GM12878 (cell line): ENCODE results near the gene CHL1. TPM values are rescaled to one million over a fixed set of nuclear protein-coding genes. Genes with fewer than 3 reads are reported as not detected.

Experiments
- ATAC-seq: fragments of 200-7000 bp; cut with Tn5 transposase; 3 replicates; pipeline ENCODE4 v1.9.1; 2020; ENCODE audit warnings: mild to moderate bottlenecking, moderate library complexity
- BruUV-seq: library from RNA; stranded (reverse); fragments of 400-500 nt; replicated peaks from 2 replicates; lab custom pipeline; 2021; lab: Mats Ljungman, UMichigan
- CTCF ChIA-PET: fragments of 300-600 bp; sonication (Branson Sonifier 250); formaldehyde crosslinking; extraction: SDS; loops from one replicate; lab custom pipeline; 2021; ENCODE audit warnings: inconsistent platforms; lab: Yijun Ruan, JAX
- POLR2A ChIA-PET: fragments of 350-600 bp; formaldehyde crosslinking; extraction: SDS; loops from one replicate; lab custom pipeline; 2021; ENCODE audit warnings: inconsistent platforms; lab: Charles Lee
- RAD21 ChIA-PET: fragments of 300-600 bp; sonication (Branson Sonifier 250); formaldehyde crosslinking; loops from one replicate; lab custom pipeline; 2023; ENCODE audit warnings: antibody characterized with exemption; ENCODE audit not compliant: unreplicated experiment; lab: Charles Lee
- SMC1A ChIA-PET: fragments of 300-600 bp; sonication (Branson Sonifier 250); formaldehyde crosslinking; loops from one replicate; lab custom pipeline; 2023; ENCODE audit not compliant: unreplicated experiment, uncharacterized antibody; lab: Charles Lee
- DNase-seq: peaks from one replicate; pipeline ENCODE4 v3.0.0-alpha.2; 2011; ENCODE audit warnings: low read depth, low spot score
- FAIRE-seq: peaks from 3 replicates; lab custom pipeline; 2011; peaks lifted over from hg19 to GRCh38; lab: Jason Lieb, UNC
- H2AFZ ChIP-seq: 2 replicates; pipeline ENCODE4 v1.6.0; 2011; ENCODE audit warnings: low read depth, low read length, control low read depth; ENCODE audit not compliant: control insufficient read depth
- H3K27ac ChIP-seq: 2 replicates; pipeline ENCODE4 v1.5.1; 2011; ENCODE audit warnings: control low read depth; ENCODE audit not compliant: control insufficient read depth, insufficient read depth
- H3K27me3 ChIP-seq, 2 experiments: replicated peaks in 1 of 2; 2 replicates each; pipeline versions ENCODE4 v1.6.0 to v1.6.1; 2011; ENCODE audit warnings: low read length in 1 of 2; ENCODE audit not compliant: control insufficient read depth in 2 of 2, insufficient read depth in 2 of 2
- H3K36me3 ChIP-seq, 2 experiments: 2 replicates each; pipeline ENCODE4 v1.5.1; 2011; ENCODE audit warnings: low read length in 1 of 2; ENCODE audit not compliant: control insufficient read depth in 2 of 2, insufficient read depth in 2 of 2
- H3K4me1 ChIP-seq: 2 replicates; pipeline ENCODE4 v1.6.1; 2011; ENCODE audit warnings: mild to moderate bottlenecking, low read length, moderate library complexity, mixed read lengths; ENCODE audit not compliant: control insufficient read depth, insufficient read depth
- H3K4me2 ChIP-seq: 2 replicates; pipeline ENCODE4 v1.6.0; 2011; ENCODE audit warnings: control low read depth; ENCODE audit not compliant: control insufficient read depth, insufficient read depth
- H3K4me3 ChIP-seq: fragments of 200-600 bp; sonication (generic); 2 replicates; pipeline ENCODE4 v1.5.1; 2016
- H3K79me2 ChIP-seq: 2 replicates; pipeline ENCODE4 v1.6.0; 2011; ENCODE audit warnings: low read length; ENCODE audit not compliant: control insufficient read depth, insufficient read depth
- H3K9ac ChIP-seq: 2 replicates; pipeline ENCODE4 v1.8.0; 2011; ENCODE audit warnings: low read length, control low read depth, mixed read lengths; ENCODE audit not compliant: control insufficient read depth, insufficient read depth
- H3K9me3 ChIP-seq: replicated peaks from 3 replicates; pipeline ENCODE4 v1.5.1; 2011; ENCODE audit warnings: mild to moderate bottlenecking, low read length; ENCODE audit not compliant: control insufficient read depth, insufficient read depth
- H4K20me1 ChIP-seq: 2 replicates; pipeline ENCODE4 v1.6.0; 2011; ENCODE audit not compliant: control insufficient read depth, insufficient read depth
- BHLHE40 ChIP-seq, 2 experiments: fragments of 450-650 bp in 1 of 2; IDR thresholded peaks; 2 replicates each; pipeline ENCODE4 v1.6.1; 2011 to 2017; ENCODE audit warnings: low read depth in 2 of 2, borderline replicate concordance in 1 of 2, improper control_type of control experiment in 1 of 2, low read length in 1 of 2, mild to moderate bottlenecking in 1 of 2
- CTCF ChIP-seq, 3 experiments: IDR thresholded peaks in 2 of 3; conservative IDR thresholded peaks in 1 of 3; 2 replicates each; pipeline ENCODE4 v1.5.1; 2011; ENCODE audit warnings: low read depth in 3 of 3, low read length in 3 of 3, mild to moderate bottlenecking in 3 of 3, control low read depth in 2 of 3, moderate library complexity in 2 of 3, inconsistent platforms in 1 of 3, mixed read lengths in 1 of 3; ENCODE audit not compliant: control insufficient read depth in 2 of 3, insufficient read depth in 1 of 3; ENCODE audit errors: extremely low read depth in 1 of 3
- ESRRA ChIP-seq: IDR thresholded peaks from 2 replicates; pipeline ENCODE4 v1.6.1; 2012; ENCODE audit warnings: mild to moderate bottlenecking, low read length, improper control_type of control experiment
- STAT3 ChIP-seq: IDR thresholded peaks from 2 replicates; pipeline ENCODE4 v1.6.1; 2011; ENCODE audit warnings: low read depth, low read length, improper control_type of control experiment
- ZBTB40 ChIP-seq: fragments of 450-650 bp; IDR thresholded peaks from 2 replicates; pipeline ENCODE4 v1.6.1; 2016; ENCODE audit warnings: mild to moderate bottlenecking, moderate library complexity, borderline replicate concordance
- in situ Hi-C: fragments of 300-500 bp; cut with MboI; formaldehyde crosslinking; loops from 9 replicates; pipeline ENCODE4 v1.14.3; 2018; ENCODE audit warnings: mixed read lengths
- intact Hi-C: fragments of 100-400 bp; cut with micrococcal nuclease; formaldehyde crosslinking; loops from one replicate; pipeline ENCODE4 v1.14.2; 2022; ENCODE audit not compliant: unreplicated experiment
- polyA plus RNA-seq, 11 experiments: library from polyadenylated mRNA; depleted of rRNA in 4 of 11; unstranded in 6 of 11; stranded (reverse) in 5 of 11; fragments of >200 nt; fragmentation: Nextera tagmentation in 4 of 11; fragmentation: Illumina TruSeq in 1 of 11; extraction: Ambion mirVana in 4 of 11; extraction: Trizol in 1 of 11; gene quantifications; 1 replicate in 1 of 11; 2 replicates in 10 of 11; pipeline versions ENCODE4 v1.2.1 to v1.2.3, GENCODE V29; 2011 to 2016; ENCODE audit warnings: inconsistent platforms in 2 of 11, missing spikeins in 2 of 11, low read depth in 1 of 11
- total RNA-seq, 4 experiments: library from RNA; depleted of rRNA in 3 of 4; stranded (reverse); fragments of >200 nt in 3 of 4; fragmentation: Illumina TruSeq in 1 of 4; extraction: Trizol in 1 of 4; gene quantifications; 2 replicates each; pipeline versions ENCODE4 v1.2.1 to v1.2.3, GENCODE V29; 2013 to 2021
- TF ChIP-seq, protein P1 (sequence below): fragments of 450-650 bp; IDR thresholded peaks from 2 replicates; pipeline ENCODE4 v1.6.1; 2018; ENCODE audit warnings: mild to moderate bottlenecking, low read depth, moderate library complexity; ENCODE audit not compliant: partially characterized antibody
- TF ChIP-seq, protein P2 (sequence below): fragments of 450-650 bp; IDR thresholded peaks from 2 replicates; pipeline ENCODE4 v1.6.1; 2017; ENCODE audit warnings: mild to moderate bottlenecking, moderate library complexity

Gene CHL1
- total and polyA plus RNA-seq, 10 of the 15 experiments (the other 5 are each of a cell fraction or from before 2014, with no cell fraction given): 0.71 to 30.4 (median 1.8) TPM

- Histone ChIP-seq H3K79me2 (no peaks in the 10 kb centered on the region), H4K20me1 (no peaks in the 10 kb centered on the region), H3K27ac (no peak overlapping the region), H3K4me2 (no peak overlapping the region), H3K4me3 (no peak overlapping the region), H3K36me3 (no peaks in the 10 kb centered on the region), H3K9ac (no peak overlapping the region), H3K27me3 (no peaks in the 10 kb centered on the region), H3K4me1 (no peaks in the 10 kb centered on the region), H3K9me3 (no peaks in the 10 kb centered on the region), H2AFZ (no peak overlapping the region)
- ChIA-PET POLR2A (no interaction called here), SMC1A (no interaction called here), CTCF (no interaction called here), RAD21 (no interaction called here)
- FAIRE-seq (no peak), DNase-seq (no peak), ATAC-seq (peak; percentile 34)
- intact Hi-C loops (no loop called here), in situ Hi-C loops (no loop called here)
- no TSS peak for BruUV-seq
- TF ChIP-seq ZBTB40: no peak
- TF ChIP-seq, protein P1, sequence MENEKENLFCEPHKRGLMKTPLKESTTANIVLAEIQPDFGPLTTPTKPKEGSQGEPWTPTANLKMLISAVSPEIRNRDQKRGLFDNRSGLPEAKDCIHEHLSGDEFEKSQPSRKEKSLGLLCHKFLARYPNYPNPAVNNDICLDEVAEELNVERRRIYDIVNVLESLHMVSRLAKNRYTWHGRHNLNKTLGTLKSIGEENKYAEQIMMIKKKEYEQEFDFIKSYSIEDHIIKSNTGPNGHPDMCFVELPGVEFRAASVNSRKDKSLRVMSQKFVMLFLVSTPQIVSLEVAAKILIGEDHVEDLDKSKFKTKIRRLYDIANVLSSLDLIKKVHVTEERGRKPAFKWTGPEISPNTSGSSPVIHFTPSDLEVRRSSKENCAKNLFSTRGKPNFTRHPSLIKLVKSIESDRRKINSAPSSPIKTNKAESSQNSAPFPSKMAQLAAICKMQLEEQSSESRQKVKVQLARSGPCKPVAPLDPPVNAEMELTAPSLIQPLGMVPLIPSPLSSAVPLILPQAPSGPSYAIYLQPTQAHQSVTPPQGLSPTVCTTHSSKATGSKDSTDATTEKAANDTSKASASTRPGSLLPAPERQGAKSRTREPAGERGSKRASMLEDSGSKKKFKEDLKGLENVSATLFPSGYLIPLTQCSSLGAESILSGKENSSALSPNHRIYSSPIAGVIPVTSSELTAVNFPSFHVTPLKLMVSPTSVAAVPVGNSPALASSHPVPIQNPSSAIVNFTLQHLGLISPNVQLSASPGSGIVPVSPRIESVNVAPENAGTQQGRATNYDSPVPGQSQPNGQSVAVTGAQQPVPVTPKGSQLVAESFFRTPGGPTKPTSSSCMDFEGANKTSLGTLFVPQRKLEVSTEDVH: no peak
- TF ChIP-seq, protein P2, sequence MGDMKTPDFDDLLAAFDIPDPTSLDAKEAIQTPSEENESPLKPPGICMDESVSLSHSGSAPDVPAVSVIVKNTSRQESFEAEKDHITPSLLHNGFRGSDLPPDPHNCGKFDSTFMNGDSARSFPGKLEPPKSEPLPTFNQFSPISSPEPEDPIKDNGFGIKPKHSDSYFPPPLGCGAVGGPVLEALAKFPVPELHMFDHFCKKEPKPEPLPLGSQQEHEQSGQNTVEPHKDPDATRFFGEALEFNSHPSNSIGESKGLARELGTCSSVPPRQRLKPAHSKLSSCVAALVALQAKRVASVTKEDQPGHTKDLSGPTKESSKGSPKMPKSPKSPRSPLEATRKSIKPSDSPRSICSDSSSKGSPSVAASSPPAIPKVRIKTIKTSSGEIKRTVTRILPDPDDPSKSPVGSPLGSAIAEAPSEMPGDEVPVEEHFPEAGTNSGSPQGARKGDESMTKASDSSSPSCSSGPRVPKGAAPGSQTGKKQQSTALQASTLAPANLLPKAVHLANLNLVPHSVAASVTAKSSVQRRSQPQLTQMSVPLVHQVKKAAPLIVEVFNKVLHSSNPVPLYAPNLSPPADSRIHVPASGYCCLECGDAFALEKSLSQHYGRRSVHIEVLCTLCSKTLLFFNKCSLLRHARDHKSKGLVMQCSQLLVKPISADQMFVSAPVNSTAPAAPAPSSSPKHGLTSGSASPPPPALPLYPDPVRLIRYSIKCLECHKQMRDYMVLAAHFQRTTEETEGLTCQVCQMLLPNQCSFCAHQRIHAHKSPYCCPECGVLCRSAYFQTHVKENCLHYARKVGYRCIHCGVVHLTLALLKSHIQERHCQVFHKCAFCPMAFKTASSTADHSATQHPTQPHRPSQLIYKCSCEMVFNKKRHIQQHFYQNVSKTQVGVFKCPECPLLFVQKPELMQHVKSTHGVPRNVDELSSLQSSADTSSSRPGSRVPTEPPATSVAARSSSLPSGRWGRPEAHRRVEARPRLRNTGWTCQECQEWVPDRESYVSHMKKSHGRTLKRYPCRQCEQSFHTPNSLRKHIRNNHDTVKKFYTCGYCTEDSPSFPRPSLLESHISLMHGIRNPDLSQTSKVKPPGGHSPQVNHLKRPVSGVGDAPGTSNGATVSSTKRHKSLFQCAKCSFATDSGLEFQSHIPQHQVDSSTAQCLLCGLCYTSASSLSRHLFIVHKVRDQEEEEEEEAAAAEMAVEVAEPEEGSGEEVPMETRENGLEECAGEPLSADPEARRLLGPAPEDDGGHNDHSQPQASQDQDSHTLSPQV: no peak
- no peak for TF ChIP-seq ESRRA
- no peak for TF ChIP-seq BHLHE40 (IDR thresholded peaks at IDR 0.05; ENCODE audit: borderline replicate concordance in 1 of 2, low read depth in 2 of 2, low read length in 1 of 2)
- TF ChIP-seq CTCF (IDR thresholded peaks at IDR 0.05 in 2 of 3, conservative IDR thresholded peaks at IDR 0.05 in 1 of 3; ENCODE audit: control insufficient read depth in 2 of 3, extremely low read depth in 1 of 3, insufficient read depth in 1 of 3, low read depth in 3 of 3, low read length in 3 of 3): no peak
- no peak for TF ChIP-seq STAT3
Measured at GRCh38 chr3:385151-385550, 188.6 kb downstream of the CHL1 start.
